HG02973 (cell line): Measurements from ENCODE around the gene WDR93.

Experiments
- ATAC-seq: cut with Tn5 transposase; IDR thresholded peaks from one replicate; pipeline ENCODE4 v1.9.1; 2021; ENCODE audit warnings: moderate library complexity; ENCODE audit not compliant: unreplicated experiment

Gene WDR93

GRCh38 chr15:89662893-89663626, 27.6 kb upstream of the WDR93 start:
- ATAC-seq = no peak

GRCh38 chr15:89664441-89665350, 25.9 kb upstream of the WDR93 start:
- no peak for ATAC-seq

GRCh38 chr15:89665449-89666181, 25.0 kb upstream of the WDR93 start:
- ATAC-seq = no peak

- no peak for ATAC-seq
These were observed 24.3 kb upstream of the WDR93 start for GRCh38 chr15:89666184-89666857.

GRCh38 chr15:89666858-89667705, 23.5 kb upstream of the WDR93 start:
- ATAC-seq = no peak

GRCh38 chr15:89667706-89667960, 23.0 kb upstream of the WDR93 start:
- no peak for ATAC-seq

- no peak for ATAC-seq
These were observed 22.4 kb upstream of the WDR93 start for GRCh38 chr15:89668171-89668570.

- ATAC-seq = no peak
These were observed 21.2 kb upstream of the WDR93 start for GRCh38 chr15:89669309-89669865.

- no peak for ATAC-seq
These were observed 20.7 kb upstream of the WDR93 start for GRCh38 chr15:89669941-89670340.

- ATAC-seq = no peak
These were observed 19.5 kb upstream of the WDR93 start for GRCh38 chr15:89670971-89671560.

GRCh38 chr15:89671687-89672086, 18.9 kb upstream of the WDR93 start:
- no peak for ATAC-seq

GRCh38 chr15:89672221-89673164, 18.1 kb upstream of the WDR93 start:
- no peak for ATAC-seq

GRCh38 chr15:89673165-89673512, 17.5 kb upstream of the WDR93 start:
- no peak for ATAC-seq

- ATAC-seq = no peak
These were observed 16.1 kb upstream of the WDR93 start for GRCh38 chr15:89674526-89674925.

GRCh38 chr15:89675606-89676005, 15.0 kb upstream of the WDR93 start:
- no peak for ATAC-seq

GRCh38 chr15:89677381-89677780, 13.2 kb upstream of the WDR93 start:
- no peak for ATAC-seq

GRCh38 chr15:89679212-89679611, 11.4 kb upstream of the WDR93 start, which contains the start of gene PLIN1:
Gene PLIN1 (minus strand): TSS chr15:89679367. CDS start chr15:89677489, 1,878 bp downstream.
- ATAC-seq = no peak

- ATAC-seq = no peak
These were observed 10.2 kb upstream of the WDR93 start for GRCh38 chr15:89680282-89680873.
